GM12875 (cell line): ENCODE measurements around the gene UBAP2L.

ENCODE experiments used
- H3K4me3 ChIP-seq: one replicate; pipeline ENCODE4 v1.5.1; 2011; ENCODE audit warnings: low read depth, low read length, control low read depth
- CTCF ChIP-seq: IDR thresholded peaks from 2 replicates; pipeline ENCODE4 v1.5.1; 2011; ENCODE audit warnings: low read depth, mild to moderate bottlenecking, control low read depth, inconsistent platforms, low read length, moderate library complexity, borderline replicate concordance; ENCODE audit not compliant: insufficient read depth

UBAP2L gene

GRCh38 chr1:154236855-154237254 lies 16.1 kb downstream of the UBAP2L start:
- no peak for TF ChIP-seq CTCF
- no peak overlapping the region for H3K4me3 ChIP-seq

- H3K4me3 ChIP-seq, result no peak overlapping the region
- no peak for TF ChIP-seq CTCF
Observed at GRCh38 chr1:154237435-154237834, 16.7 kb downstream of the UBAP2L start.

GRCh38 chr1:154237880-154238506 lies 17.2 kb downstream of the UBAP2L start:
- TF ChIP-seq CTCF, result no peak
- no peak overlapping the region for H3K4me3 ChIP-seq

GRCh38 chr1:154239491-154239890 lies 18.7 kb downstream of the UBAP2L start:
- H3K4me3 ChIP-seq, result no peak overlapping the region
- no peak for TF ChIP-seq CTCF

- TF ChIP-seq CTCF, result no peak
- H3K4me3 ChIP-seq, result no peak overlapping the region
Observed at GRCh38 chr1:154240294-154240833, 19.6 kb downstream of the UBAP2L start.

- no peak overlapping the region for H3K4me3 ChIP-seq
- no peak for TF ChIP-seq CTCF
Observed at GRCh38 chr1:154241703-154242351, 21.1 kb downstream of the UBAP2L start.

GRCh38 chr1:154253671-154254070 lies 32.9 kb downstream of the UBAP2L start:
- H3K4me3 ChIP-seq, result no peak overlapping the region
- TF ChIP-seq CTCF, result no peak
